Fibroblast of skin of abdomen (primary cell): Measurements from ENCODE around the gene DLGAP1.

Experiments
- DNase-seq: peaks from one replicate; pipeline ENCODE4 v3.0.0-alpha.2; 2013

The DLGAP1 gene

GRCh38 chr18:3808985-3809780, 645.9 kb downstream of the DLGAP1 start:
- DNase-seq = no peak

DNA sequence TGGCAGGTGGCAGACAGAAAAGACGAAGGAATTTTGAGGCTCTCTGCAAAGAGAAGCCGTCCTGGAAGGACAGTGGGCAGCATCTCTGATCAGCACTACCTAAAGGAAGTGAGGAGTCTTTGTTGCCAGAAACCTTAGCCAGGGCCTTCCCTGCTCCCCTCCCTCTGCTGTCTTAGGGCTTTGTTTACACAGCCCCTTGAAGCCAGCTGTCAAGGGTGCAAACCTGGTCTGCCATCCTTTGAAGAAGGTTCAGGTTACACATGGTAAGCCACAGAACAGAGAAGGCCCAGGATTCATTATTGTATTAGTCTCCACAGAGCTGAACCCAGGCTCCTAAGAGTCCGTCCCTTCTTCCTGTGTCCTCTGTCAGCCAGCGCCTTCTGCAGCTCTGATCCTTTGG, 648.5 kb downstream of the DLGAP1 start:
- DNase-seq = no peak

- no peak for DNase-seq
These were observed 650.8 kb downstream of the DLGAP1 start for GRCh38 chr18:3804336-3804735.

GRCh38 chr18:3803350-3803749, 651.8 kb downstream of the DLGAP1 start:
- DNase-seq = no peak

- no peak for DNase-seq
These were observed 655.6 kb downstream of the DLGAP1 start for GRCh38 chr18:3799515-3799914.

DNA sequence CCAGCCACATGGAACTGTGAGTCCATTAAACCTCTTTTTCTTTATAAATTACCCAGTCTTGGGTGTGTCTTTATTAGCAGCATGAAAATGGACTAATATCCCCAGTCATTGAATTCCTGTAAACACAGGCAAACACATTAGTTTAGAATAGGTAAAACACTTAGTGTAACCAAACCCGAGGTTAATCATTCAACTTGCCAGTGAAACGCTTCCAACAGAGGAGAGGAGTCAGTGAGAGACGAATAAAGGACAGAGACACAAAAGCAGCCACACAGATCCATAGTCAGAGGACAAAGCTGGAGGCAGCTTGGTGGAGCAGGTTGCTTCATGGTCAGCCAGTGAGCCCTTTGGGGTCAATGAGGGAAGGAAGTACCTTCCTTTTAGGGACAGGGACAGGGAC, 657.1 kb downstream of the DLGAP1 start:
- DNase-seq = no peak

- DNase-seq = no peak
These were observed 658.7 kb downstream of the DLGAP1 start for GRCh38 chr18:3796434-3796833.

DNA sequence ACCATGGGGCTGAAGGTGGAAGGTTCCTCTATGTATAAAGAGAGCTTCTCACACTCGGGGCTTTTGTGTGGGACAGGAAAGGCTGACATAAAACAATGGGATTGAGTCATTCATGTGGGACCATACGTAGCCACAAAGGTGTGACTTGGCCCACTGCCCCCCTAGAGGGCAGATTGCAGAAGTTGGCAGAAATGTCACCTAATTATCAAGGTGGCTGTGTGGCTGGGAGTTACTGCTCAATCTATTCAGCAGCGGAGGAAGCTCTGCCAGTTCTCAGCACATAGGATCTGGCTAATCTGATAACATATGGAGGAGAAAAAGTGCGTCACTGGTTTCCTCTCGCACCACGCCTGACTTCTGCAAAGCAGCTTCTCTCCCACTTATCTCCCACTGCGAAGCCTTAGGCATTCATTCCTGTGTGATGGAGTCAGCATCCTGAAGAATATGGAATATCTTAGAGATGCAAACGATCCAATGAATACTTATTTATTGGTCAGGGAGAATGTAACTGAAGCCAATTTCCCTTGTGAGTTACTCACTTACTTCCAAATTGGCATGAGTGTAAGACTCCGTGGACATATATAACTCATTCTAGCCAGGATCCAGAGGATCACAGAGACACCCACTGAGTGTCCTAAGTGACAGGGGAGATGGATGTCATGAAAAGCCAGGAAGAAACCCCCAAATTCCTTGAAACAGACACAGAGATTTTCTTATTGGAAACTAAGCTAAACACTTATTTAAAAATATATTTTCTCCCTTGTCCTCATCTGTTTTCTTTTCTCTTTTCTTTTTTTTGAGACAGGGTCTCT, 660.4 kb downstream of the DLGAP1 start:
- peak; percentile 98 for DNase-seq

GRCh38 chr18:3793545-3793944, 661.6 kb downstream of the DLGAP1 start:
- DNase-seq = peak; percentile 52

- DNase-seq = no peak
These were observed 662.0 kb downstream of the DLGAP1 start for GRCh38 chr18:3793111-3793510.

DNA sequence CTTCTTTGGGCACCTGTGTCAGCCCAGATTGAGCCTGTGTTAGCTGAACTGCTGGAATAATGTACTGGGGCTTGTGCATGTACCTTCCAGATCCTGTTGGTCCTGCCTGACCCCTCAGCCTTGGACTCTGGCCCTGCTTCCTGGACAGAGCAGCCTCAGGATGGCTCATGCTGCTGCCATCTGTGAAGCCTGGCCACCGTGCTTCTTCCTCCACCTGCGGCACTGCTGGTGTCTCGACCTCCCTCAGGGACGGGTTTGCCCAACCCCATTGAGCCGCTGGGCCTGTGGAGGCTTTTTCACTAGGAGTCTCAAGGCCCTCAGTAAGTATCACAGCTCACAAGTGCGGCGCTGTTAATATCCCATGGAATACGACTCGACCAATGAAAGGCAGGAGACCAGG, 662.4 kb downstream of the DLGAP1 start:
- DNase-seq = no peak

- no peak for DNase-seq
These were observed 663.9 kb downstream of the DLGAP1 start for GRCh38 chr18:3791238-3791637.

- DNase-seq = peak; percentile 86
These were observed 664.4 kb downstream of the DLGAP1 start for GRCh38 chr18:3790703-3791102.

DNA sequence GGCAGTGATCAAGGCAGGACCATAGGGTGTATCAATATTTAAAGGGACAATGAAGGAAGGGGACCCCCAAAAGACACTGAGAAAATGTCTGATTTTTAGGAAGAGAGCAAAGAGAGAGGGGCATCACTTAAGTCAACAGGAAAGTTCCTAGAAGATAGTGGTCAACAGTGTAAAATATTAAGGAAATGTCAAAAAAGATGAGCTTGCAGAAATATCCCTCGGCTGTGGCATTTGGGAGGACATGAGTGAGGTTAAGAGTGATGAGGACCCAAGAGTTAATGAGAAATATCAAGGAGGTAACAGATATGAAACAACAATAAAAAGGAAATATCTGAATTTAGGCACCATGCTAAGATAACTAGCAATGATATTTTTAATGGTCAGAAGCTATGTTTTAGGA, 665.6 kb downstream of the DLGAP1 start:
- DNase-seq = no peak

DNA sequence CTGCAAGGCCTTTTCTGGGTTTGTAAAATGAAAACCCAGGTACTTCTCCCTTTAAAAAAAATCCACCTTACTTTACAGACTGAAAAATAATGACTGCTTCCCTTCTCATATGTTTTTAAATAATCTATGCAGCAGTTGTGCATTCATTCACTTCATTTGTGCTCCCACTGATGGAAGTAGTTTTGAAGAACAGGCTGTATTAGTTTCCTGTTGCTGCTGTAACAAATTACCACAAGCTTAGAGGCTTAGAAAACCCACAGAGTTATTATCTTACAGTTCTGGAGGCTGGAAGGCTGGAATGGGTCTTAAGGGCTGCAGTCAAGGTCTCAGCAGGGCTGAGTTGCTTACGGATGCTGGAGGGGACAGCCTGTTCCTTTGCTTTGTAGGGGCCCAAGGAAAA, 670.2 kb downstream of the DLGAP1 start:
- no peak for DNase-seq

GRCh38 chr18:3782901-3783300, 672.2 kb downstream of the DLGAP1 start:
- peak; percentile 13 for DNase-seq

- no peak for DNase-seq
These were observed 677.4 kb downstream of the DLGAP1 start for GRCh38 chr18:3777719-3778118.

- DNase-seq = no peak
These were observed 678.0 kb downstream of the DLGAP1 start for GRCh38 chr18:3777122-3777521.

GRCh38 chr18:3775996-3776395, 679.1 kb downstream of the DLGAP1 start:
- DNase-seq = no peak

DNA sequence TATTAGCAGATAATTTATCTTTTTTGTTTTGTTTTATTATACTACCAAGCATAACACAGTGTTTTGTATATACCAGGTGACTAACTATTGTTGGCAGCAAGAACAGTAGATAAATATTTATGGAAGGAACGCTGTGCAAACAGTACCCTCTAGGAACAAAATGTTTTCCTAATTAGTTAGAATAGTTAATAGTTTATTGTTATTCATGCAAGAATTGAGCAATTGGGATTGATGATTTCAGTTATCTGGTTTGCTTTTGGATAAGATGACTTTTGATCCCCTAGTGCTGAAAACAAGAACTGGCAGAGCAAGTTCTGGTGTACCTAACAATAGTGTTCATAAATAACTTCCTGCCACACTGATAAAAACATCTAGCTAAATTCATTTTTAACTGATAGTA, 681.8 kb downstream of the DLGAP1 start:
- no peak for DNase-seq

DNA sequence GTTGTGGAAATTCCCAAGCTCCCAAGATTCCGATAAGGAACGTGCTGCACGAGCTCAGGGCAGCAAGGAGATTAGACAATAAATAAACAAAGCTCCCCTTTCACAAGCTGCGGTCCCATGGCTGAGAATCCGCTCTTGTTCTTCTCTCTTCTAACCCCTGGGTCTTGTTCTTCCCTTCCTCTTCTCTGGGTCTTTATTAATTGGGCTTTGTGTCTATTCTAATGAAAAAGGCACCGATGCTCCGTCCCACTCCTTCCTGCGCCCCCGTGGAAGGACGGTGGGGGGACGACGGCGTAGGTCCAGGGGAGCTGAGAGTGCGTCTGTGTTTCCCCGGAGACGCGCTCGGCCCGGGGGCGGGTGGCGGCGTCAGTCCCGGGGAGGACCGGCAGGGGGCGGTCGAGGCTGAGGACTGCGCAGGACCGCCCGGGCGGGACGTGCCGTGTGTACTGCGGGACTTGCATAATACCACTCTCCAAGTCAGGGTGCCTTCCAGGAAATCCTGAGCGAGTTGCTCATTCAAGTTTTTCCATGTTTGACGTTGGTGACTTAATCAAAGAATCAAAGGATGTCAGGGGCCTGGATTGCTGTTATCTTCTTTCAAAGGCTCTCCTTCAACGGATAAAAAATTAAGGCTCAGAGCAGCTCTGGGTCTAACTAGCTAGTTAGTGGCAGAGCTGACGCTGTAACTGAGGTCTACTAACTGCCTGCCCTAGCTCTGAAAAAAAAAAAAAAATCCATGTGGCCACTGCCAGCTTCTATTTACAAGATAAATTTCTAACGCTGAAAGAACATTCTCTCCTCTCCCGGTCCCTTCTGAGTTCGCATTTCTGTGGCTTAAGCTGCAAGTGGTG, 683.8 kb downstream of the DLGAP1 start:
- peak; percentile 93 for DNase-seq

GRCh38 chr18:3761266-3761665, 693.8 kb downstream of the DLGAP1 start:
- no peak for DNase-seq

DNA sequence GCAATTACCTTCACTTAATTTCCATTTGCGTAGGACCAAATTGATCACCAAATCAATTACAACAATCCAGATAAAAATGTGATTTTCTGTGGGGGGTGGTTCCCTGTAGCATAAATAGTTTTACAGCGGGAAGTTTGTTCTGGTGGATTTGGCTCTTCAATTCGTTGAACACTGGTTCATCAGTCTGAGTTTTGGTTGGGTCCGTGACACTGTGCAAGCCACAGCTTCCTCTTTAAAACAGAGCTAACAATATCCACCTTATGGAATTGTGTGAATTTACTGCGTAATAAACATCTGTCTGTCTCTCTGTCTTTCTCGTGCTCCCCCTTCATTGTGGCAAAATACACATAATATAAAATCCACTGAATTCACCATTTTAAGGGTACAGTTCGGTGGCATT, 694.4 kb downstream of the DLGAP1 start:
- DNase-seq = no peak
